GM18526 (cell line): Measurements from ENCODE around the gene RNF150.

Experiments
- POLR2A ChIP-seq: IDR thresholded peaks from 3 replicates; pipeline ENCODE4 v1.6.1; 2011; ENCODE audit not compliant: insufficient read length; ENCODE audit errors: extremely low read depth

The RNF150 gene

GRCh38 chr4:140901736-140902336, 231.4 kb downstream of the RNF150 start:
- TF ChIP-seq POLR2A, result no peak

- TF ChIP-seq POLR2A, result no peak
Observed at GRCh38 chr4:140893939-140894338, 239.3 kb downstream of the RNF150 start.

DNA sequence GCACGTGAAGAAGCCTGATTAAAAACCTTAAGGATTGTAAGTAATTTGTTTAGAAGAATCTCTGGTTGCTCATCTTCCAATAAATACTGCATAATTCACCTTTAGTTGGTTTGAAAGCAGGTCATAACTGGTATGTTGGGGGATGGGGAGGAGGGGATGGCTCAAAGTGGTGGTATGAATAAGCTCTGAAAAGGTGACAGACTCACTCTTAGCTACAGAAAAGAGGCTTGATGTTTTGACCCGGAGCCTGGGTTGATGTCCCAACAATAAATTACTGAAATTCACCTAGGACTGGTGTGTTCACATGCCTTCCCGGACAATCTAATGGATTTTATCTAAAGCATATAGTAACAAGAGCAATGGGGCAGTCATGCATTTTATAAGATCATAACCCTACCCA, 245.2 kb downstream of the RNF150 start:
- TF ChIP-seq POLR2A, result no peak

DNA sequence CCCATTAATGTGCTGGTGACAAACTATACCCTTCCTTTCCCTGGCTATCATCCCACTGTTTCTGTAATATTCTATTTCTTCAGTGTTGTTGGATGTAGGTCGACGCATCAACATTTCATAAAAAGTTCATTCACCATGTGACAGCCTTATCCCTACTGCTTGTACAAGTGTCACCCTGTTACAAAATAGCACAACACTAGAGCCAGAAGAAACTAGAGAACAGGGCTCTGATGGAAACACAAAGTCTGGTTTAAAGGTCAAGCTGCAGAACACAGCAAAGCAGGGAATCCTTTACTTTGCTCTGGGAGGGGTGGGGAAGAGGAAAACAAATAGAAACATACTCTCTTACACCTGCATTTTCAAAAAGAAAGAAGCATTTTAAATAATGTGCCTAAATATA, 245.8 kb downstream of the RNF150 start:
- no peak for TF ChIP-seq POLR2A

- no peak for TF ChIP-seq POLR2A
Observed at GRCh38 chr4:140884431-140885058, 248.7 kb downstream of the RNF150 start.

- TF ChIP-seq POLR2A, result no peak
Observed at GRCh38 chr4:140877781-140878180, 255.5 kb downstream of the RNF150 start.

DNA sequence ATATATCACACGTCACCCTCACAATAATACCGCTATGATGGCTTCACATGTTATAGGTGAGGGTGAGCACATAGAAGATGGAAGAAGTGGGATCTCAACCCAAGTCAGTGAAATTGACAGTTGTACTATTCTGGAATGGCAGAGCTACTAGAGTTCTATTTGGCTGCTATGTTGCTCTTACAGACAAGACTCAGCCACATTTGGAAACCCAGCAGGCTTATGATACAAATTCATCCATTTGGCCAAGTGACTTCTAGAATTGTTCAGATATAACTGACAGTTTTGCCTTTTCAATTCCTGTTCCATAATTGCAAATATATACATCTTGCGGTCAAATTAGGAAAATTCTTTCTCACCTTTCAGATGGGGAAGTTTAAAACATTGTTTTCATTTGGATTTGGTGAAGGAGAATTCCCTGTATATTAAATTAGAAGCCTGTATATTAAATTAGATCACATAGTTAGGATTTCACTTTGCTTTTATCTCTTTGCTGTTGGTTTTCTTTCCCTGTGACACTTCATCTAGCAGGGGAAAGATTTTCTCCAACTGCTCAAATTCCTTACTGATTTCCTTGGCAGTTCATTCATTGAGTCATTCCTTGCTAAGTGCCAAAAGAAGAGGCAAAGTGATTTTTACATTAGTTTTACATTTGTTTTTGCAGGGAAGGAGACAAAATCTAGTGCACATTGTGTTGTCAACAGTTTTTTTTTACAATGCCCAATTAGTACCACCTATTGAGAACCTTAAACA, 256.5 kb downstream of the RNF150 start:
- no peak for TF ChIP-seq POLR2A

DNA sequence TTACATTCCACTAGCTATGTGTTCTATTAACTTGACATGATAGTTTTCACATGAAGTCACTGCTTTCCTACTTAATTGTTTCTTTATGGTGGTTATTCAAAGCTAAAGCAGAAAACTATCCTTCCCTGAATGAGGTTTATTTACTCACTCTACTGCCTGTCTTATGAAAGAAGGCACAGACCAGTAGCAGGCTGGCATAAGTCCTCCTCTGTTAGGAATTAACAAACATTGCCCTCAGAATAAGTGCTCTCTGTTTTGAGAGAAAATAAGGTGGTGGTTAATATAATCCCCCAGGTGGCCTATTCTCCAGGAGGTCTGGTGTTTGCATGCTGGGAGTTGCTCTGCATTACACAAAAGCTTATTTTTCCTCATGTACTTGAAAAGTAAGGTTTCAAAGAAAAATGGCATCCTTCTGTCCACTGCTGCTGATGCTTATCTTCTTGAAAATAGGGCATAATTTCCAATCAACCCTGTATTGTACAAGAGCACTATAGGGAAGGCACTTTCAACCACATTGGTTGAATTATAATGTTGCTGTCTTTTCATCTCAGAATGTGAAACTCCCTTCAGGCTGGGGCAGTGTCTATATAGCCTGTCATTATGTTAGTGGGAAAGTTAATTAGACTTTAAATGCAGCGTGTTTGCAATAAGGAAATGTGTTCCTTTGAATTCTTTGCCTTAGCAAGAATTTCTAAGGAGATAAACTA, 257.4 kb downstream of the RNF150 start:
- TF ChIP-seq POLR2A, result no peak

DNA sequence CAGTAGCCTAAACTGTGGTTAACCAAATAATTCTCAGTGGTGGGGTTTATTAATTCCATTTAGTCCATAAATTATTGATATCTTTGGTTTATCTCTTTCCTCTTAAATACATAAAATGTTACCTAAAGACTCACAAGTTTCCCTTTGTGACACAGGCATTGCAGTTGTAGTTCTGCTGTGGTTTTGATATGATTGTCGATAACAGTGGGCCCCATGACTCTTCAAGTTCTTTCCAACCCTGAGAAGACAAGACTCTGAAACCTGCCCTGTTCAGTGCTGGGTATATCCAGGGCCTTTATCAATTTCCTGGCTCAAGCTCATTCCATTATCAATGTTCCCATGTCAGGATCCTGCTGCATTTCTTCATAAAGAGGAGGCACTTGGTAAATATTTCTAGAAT, 259.2 kb downstream of the RNF150 start:
- no peak for TF ChIP-seq POLR2A

DNA sequence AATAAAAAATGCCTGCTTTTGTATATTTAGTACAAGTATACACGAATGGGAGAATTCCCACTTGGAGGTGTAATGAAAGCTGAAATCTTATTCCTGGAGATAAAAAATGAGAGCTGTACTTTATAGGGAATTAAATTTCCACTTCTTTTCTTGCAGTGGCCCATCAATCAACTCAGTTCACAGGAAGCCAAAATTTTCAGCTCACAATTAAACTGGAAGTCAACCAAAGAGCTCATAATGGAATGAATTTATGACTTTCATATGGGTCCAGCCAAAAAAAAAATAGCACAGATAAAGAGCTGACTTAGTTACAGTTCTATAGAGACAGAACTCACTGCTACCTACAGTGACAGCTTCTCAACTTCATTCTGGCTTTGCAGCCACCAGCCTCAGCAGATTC, 261.9 kb downstream of the RNF150 start:
- no peak for TF ChIP-seq POLR2A

GRCh38 chr4:140870427-140870826, 262.8 kb downstream of the RNF150 start:
- TF ChIP-seq POLR2A, result no peak

GRCh38 chr4:140869446-140869845, 263.8 kb downstream of the RNF150 start:
- TF ChIP-seq POLR2A, result no peak

GRCh38 chr4:140867356-140867755, 265.9 kb downstream of the RNF150 start:
- TF ChIP-seq POLR2A, result no peak

DNA sequence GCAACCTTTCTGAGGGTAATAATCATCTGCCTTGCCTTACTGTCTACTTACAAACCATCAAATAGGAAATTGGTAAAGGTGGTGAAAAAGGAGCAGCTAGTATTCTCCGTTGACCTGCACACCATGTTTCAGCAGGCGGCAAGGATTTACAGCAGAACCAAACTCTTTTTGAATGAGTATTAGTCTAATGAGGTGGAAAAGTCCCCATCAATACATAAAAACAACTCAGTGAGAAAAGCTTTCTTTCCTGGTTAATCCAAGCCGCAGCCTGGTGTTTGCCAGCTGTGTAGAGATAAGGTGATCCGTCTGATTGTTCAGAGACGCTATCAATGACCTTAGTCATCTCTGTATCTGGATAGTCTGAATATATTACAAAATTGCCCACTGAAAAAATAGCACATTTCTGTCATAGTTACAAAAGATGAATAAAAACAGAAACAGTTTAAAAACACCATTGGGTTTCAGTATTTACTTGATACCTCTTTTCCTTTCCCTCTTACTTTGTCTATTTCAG, 266.7 kb downstream of the RNF150 start:
- no peak for TF ChIP-seq POLR2A
